Left ventricle myocardium inferior (tissue), 1 donor: ENCODE measurements around the gene BTRC. TPM values are rescaled to one million over a fixed set of nuclear protein-coding genes. Genes with fewer than 3 reads are reported as not detected.

Experiments
- DNase-seq: peaks from one replicate; pipeline ENCODE4 v3.0.0-alpha.2; 2020
- H3K27ac ChIP-seq: fragments of 200-600 bp; replicated peaks from 2 replicates; pipeline ENCODE4 v1.8.0; 2021
- H3K27me3 ChIP-seq: fragments of 200-600 bp; 2 replicates; pipeline ENCODE4 v1.8.0; 2021; ENCODE audit warnings: low read depth
- H3K36me3 ChIP-seq: fragments of 200-600 bp; 2 replicates; pipeline ENCODE4 v1.8.0; 2021
- H3K4me1 ChIP-seq: fragments of 200-600 bp; 2 replicates; pipeline ENCODE4 v1.8.0; 2021
- H3K4me3 ChIP-seq: fragments of 200-600 bp; 2 replicates; pipeline ENCODE4 v1.8.0; 2021; ENCODE audit warnings: mild to moderate bottlenecking, moderate library complexity
- H3K9me3 ChIP-seq: fragments of 200-600 bp; replicated peaks from 2 replicates; pipeline ENCODE4 v1.8.0; 2021
- intact Hi-C: fragments of 100-400 bp; cut with micrococcal nuclease; formaldehyde crosslinking; loops from one replicate; pipeline ENCODE4 v1.11.0; 2022
- total RNA-seq: library from RNA; stranded (reverse); fragmentation: NEBNext Ultra II Directional; extraction: Animal tissue kit (Norgen Biotek cat#: 25700); gene quantifications from one replicate; pipeline ENCODE4 v1.2.1, GENCODE V29; 2021
- TF ChIP-seq, protein P1 (sequence below): fragments of 200-600 bp; IDR thresholded peaks from 2 replicates; pipeline ENCODE4 v1.8.0; 2021; ENCODE audit warnings: antibody characterized with exemption, mild to moderate bottlenecking, borderline replicate concordance
- donor health status: DM: no; HTN: yes; CAD: no; lungs with severe emphysema.

The BTRC gene
- total RNA-seq, 1 donor from 2014 or later = 34.8 TPM

DNA sequence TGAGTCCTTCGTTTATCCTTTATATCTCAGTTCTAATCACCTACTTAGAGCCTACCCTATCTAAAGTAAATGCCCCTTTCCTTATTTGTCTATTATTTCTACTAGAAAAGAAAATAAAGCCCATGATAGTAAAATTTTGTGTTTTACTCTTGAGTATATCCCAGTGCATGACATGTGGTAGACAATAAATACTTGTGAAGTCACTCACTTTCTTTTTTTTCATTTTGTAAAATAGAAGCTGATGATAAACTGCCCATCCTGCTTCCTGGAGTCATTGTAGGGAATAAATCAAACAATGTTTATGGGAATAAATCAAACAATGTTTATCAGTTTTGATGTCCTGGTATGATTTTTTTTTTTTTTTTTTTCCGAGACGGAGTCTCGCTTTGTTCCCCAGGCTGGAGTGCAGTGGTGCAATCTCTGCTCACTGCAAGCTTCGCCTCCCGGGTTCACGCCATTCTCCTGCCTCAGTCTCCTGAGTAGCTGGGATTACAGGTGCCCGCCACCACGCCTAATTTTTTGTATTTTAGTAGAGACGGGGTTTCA, 36.1 kb downstream of the BTRC start:
- no peak for DNase-seq
- Histone ChIP-seq H3K27me3 (no peaks in the 10 kb centered on the region), H3K4me3 (no peak overlapping the region), H3K9me3 (no peaks in the 10 kb centered on the region), H3K27ac (no peak overlapping the region), H3K4me1 (peaks cover 38% of the 10 kb centered on the region), H3K36me3 (no peaks in the 10 kb centered on the region)
- TF ChIP-seq, protein P1, sequence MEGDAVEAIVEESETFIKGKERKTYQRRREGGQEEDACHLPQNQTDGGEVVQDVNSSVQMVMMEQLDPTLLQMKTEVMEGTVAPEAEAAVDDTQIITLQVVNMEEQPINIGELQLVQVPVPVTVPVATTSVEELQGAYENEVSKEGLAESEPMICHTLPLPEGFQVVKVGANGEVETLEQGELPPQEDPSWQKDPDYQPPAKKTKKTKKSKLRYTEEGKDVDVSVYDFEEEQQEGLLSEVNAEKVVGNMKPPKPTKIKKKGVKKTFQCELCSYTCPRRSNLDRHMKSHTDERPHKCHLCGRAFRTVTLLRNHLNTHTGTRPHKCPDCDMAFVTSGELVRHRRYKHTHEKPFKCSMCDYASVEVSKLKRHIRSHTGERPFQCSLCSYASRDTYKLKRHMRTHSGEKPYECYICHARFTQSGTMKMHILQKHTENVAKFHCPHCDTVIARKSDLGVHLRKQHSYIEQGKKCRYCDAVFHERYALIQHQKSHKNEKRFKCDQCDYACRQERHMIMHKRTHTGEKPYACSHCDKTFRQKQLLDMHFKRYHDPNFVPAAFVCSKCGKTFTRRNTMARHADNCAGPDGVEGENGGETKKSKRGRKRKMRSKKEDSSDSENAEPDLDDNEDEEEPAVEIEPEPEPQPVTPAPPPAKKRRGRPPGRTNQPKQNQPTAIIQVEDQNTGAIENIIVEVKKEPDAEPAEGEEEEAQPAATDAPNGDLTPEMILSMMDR = no peak
- intact Hi-C loops = no loop called here

DNA sequence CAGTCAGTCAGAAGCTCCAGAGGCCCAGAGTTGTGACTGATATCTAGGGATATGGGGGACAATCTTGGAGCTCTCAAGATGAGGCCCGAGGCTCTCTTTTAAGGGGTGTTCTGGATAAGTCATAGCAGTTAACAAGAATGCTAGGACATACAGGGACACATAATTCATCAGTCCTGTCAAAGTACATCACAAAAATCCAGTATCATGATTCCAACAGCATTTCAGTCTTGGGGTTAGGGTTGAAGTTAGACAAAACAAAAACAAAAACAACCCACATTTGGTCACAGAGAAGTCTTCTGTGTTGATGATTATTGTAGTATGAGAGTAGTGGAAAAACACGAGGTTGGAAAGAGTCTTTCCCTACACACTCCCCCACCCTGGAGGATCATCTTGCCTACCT, 39.4 kb downstream of the BTRC start:
- TF ChIP-seq, protein P1 = no peak
- peaks cover 42% of the 10 kb centered on the region for H3K4me1 ChIP-seq
- H3K4me3 ChIP-seq = no peak overlapping the region
- H3K9me3 ChIP-seq = no peaks in the 10 kb centered on the region
- H3K36me3 ChIP-seq = no peaks in the 10 kb centered on the region
- intact Hi-C loops = no loop called here
- H3K27ac ChIP-seq = no peak overlapping the region
- DNase-seq = no peak
- no peaks in the 10 kb centered on the region for H3K27me3 ChIP-seq

DNA sequence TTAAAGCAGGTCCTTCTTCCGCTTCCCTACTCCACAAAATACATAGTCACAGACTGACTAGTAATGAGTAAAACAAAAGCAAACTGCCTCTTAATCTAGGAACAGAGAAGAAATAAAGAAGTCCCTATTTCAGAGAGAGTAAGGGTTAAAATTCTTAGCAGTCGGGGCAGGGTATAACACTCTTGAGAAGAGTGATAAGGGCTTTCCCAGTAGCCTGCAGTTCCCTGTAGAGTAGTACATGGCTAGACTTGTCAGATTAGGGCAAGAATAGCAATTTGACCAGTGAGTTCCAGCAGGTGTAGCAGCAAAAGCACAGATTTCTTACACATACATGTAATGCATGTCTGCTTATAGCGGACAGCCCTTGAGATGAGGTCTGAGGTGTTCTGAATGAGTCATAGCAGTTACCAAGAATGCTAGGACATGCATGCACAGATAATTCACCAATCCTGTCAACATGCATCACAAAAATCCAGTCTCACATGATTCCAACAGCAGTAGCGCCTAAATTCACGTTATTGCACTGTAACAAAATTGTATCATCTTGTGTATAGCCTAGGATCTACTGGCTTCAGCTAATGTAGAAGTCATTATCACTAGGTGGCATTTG, 40.7 kb downstream of the BTRC start:
- peak overlapping the region; percentile 14 for H3K27ac ChIP-seq
- peaks cover 39% of the 10 kb centered on the region for H3K4me1 ChIP-seq
- no peaks in the 10 kb centered on the region for H3K9me3 ChIP-seq
- no peaks in the 10 kb centered on the region for H3K36me3 ChIP-seq
- TF ChIP-seq, protein P1 = no peak
- DNase-seq = no peak
- H3K4me3 ChIP-seq = no peak overlapping the region
- intact Hi-C loops = no loop called here
- H3K27me3 ChIP-seq = no peaks in the 10 kb centered on the region

DNA sequence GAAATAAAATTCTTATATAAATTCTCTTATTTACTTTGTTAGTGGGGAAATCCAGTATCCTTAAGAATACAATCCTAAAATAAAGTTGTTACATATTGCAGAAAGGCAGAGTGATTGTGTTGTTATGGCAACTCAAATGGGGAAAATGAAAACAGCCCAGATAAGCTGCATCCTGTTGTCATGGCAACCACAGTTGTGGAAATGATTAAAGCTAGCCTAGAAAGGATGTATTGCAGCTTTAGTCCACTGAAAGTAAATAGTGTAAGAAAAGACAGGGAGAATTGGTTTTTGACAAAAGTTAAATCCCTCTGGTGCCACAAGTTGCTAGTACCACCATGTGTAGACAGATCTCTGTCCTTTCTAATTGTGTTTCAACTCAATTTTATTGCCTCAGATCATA, 43.2 kb downstream of the BTRC start:
- H3K4me1 ChIP-seq = peaks cover 39% of the 10 kb centered on the region
- H3K27ac ChIP-seq = no peak overlapping the region
- no peaks in the 10 kb centered on the region for H3K36me3 ChIP-seq
- no peak for DNase-seq
- TF ChIP-seq, protein P1 = no peak
- no peaks in the 10 kb centered on the region for H3K9me3 ChIP-seq
- H3K4me3 ChIP-seq = no peak overlapping the region
- intact Hi-C loops = no loop called here
- no peaks in the 10 kb centered on the region for H3K27me3 ChIP-seq

DNA sequence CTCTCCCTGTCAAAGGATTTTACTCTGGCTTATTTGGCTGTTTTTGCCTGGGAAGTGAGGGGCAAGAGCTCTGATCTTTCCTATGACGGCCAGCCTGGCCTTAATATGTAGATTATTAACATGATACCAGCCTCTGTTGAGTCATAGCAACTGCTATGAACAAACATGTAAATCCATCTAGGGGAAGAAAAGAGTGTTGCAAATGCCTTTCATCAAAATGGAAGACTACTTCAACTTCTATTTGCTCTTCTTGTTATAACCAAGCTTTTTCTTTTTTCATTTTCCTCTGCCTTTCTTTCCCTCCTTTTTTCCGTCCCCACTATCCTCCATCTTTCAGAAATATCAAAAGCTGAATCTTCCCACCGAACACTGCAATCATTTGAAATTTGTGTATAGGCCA, 46.6 kb downstream of the BTRC start:
- H3K27ac ChIP-seq = no peak overlapping the region
- H3K27me3 ChIP-seq = no peaks in the 10 kb centered on the region
- DNase-seq = no peak
- H3K36me3 ChIP-seq = no peaks in the 10 kb centered on the region
- H3K4me3 ChIP-seq = no peak overlapping the region
- H3K9me3 ChIP-seq = no peaks in the 10 kb centered on the region
- TF ChIP-seq, protein P1 = no peak
- H3K4me1 ChIP-seq = peaks cover 36% of the 10 kb centered on the region
- intact Hi-C loops = no loop called here
